GM15510 (cell line): ENCODE measurements around the gene ZCCHC3.
A peak's percentile ranks its signal among the peaks of the same experiment; 100 is the strongest.

Experiments used
- POLR2A ChIP-seq: IDR thresholded peaks from 3 replicates; pipeline ENCODE4 v1.6.1; 2011; ENCODE audit warnings: borderline replicate concordance; ENCODE audit not compliant: insufficient read length; ENCODE audit errors: extremely low read depth

Gene ZCCHC3

GRCh38 chr20:343107-343506 lies 45.7 kb downstream of the ZCCHC3 start:
- no peak for TF ChIP-seq POLR2A

GRCh38 chr20:346033-346639 lies 48.8 kb downstream of the ZCCHC3 start:
- TF ChIP-seq POLR2A = no peak

DNA sequence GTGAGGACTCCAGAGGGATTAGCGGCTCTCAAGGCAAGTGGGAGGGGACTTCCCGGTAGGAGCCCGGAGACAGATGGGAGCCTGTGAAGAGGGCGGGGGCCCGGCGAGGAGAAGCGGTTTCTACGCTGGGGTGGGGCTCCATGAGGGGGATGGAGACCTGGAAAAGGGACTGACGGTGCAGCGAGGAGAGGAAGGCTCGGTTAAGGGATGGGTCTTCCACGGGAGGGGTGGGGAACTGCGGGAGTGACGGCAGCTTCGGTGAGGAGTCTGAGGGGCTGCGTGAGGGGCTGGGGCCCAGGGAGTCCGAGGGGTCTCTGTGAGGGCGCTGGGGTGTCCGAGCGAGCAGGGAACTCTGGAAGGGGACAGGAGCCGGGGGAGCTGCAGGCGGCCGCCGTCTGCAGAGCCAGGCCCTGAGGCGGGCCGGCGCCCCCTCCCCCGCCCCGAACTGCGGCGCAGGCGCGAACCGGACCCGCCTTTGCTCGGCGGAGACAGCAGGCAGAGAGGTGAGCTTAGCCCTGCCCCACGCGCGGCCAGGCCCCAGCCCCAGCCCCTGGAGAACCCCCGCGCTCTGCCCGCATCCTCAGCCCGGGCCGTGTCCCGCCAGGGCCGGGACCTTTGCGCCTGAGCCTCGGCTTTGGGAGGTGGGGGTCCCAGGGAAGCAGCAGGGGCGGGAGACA lies 49.4 kb downstream of the ZCCHC3 start, which contains the start of gene NRSN2:
Gene NRSN2, plus strand, starts transcription at position 472 of the 677 bp plus-strand sequence. CDS start 2,533 bp downstream, outside the sequence.
- peak; percentile 51 for TF ChIP-seq POLR2A

DNA sequence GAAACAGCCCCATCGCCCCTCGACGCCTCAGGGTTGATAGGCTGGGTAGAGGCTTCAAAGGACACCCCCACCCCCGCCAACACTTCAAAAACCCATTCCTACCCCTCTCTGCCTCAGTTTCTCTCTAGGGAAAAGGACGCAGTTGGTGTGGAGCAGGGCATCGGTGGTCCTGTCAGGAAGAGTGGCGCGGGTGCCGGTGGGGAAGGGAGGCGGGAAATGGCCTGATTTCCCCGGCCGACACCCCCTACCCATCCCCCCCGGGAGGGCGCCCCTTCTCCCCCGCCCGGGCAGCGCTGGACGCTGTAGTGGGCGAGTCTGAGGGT lies 49.9 kb downstream of the ZCCHC3 start:
- TF ChIP-seq POLR2A = no peak

DNA sequence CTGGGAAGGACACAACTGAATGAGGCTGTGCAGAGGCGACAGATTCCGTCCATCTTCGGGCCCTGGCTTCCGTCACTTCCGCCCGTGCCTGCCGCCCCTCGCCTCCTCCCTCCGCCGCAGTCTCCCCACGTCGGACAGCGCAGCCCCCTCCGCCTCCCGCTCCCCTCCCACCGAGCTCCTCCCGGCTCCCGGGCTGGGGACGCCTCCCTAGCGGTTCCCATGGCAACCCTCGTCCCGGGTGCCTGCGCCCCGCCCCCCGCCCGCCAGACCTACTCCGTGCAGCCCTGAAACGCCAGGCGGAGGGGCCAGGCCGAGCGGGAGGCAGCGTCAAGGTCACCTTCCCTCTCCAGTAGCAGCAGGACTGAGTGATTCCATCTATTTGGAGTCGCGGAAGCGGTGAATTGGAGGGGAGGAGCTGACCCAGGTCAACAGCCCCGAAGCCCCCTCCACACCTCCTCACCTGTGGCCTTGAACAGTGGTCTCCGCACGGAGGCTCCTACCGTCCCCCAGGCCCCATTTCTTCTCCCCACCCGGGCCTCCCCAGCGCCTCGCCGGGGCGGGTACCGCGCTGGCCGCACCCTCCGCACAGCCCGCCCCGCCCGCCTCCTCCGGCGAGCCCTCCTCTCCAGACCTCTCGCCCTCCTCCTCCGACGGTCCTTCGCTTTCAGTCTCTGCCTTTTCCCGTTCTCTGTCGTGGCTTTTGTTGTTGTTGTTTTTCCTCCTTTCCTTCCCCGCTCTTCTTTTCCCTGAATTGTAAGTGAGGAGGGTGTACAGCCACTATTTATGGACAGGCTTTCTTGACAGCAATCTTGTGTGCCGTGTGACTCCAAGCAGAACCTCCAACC lies 50.5 kb downstream of the ZCCHC3 start:
- TF ChIP-seq POLR2A = peak; percentile 59

- no peak for TF ChIP-seq POLR2A
These were observed 51.8 kb downstream of the ZCCHC3 start for GRCh38 chr20:348972-349841.
